RWPE2 (cell line): Measurements from ENCODE around the gene GFI1B.
"Not testable (repeated sequence)": the region's sequence is repeated elsewhere in the genome, so short reads cannot be mapped to it uniquely, and the experiment has no call there.

Source experiments
- ATAC-seq: fragments of 200-7000 bp; cut with Tn5 transposase; 3 replicates; pipeline ENCODE4 v1.9.1; 2021; ENCODE audit warnings: low read depth
- DNase-seq: peaks from one replicate; pipeline ENCODE4 v3.0.0-alpha.2; 2020; ENCODE audit warnings: low spot score
- H3K27ac ChIP-seq: fragments of 450-650 bp; 2 replicates; pipeline ENCODE4 v1.5.1; 2017; ENCODE audit warnings: mild to moderate bottlenecking; ENCODE audit not compliant: poor library complexity, severe bottlenecking
- H3K27me3 ChIP-seq: fragments of 250-450 bp; sonication (Bioruptor Pico); 2 replicates; pipeline ENCODE4 v1.5.1; 2021; ENCODE audit warnings: mild to moderate bottlenecking, moderate library complexity; ENCODE audit not compliant: insufficient read depth, poor library complexity, severe bottlenecking
- H3K36me3 ChIP-seq: fragments of 250-450 bp; sonication (Bioruptor Pico); 2 replicates; pipeline ENCODE4 v1.5.1; 2020; ENCODE audit warnings: low read depth, mild to moderate bottlenecking, moderate library complexity
- H3K4me1 ChIP-seq: fragments of 250-450 bp; sonication (Bioruptor Pico); 2 replicates; pipeline ENCODE4 v1.5.1; 2021; ENCODE audit warnings: mild to moderate bottlenecking, moderate library complexity; ENCODE audit not compliant: insufficient read depth, poor library complexity, severe bottlenecking
- H3K4me3 ChIP-seq: fragments of 250-450 bp; sonication (Bioruptor Pico); 2 replicates; pipeline ENCODE4 v1.5.1; 2021; ENCODE audit warnings: mild to moderate bottlenecking, moderate library complexity; ENCODE audit not compliant: severe bottlenecking
- H3K9me3 ChIP-seq: fragments of 250-450 bp; sonication (Bioruptor Pico); 2 replicates; pipeline ENCODE4 v1.5.1; 2021; ENCODE audit warnings: mild to moderate bottlenecking, moderate library complexity; ENCODE audit not compliant: severe bottlenecking
- TF ChIP-seq, protein P1 (sequence below): fragments of 450-650 bp; IDR thresholded peaks from one replicate; pipeline ENCODE4 v1.5.1; 2017; ENCODE audit warnings: mild to moderate bottlenecking, moderate library complexity; ENCODE audit not compliant: poor library complexity, severe bottlenecking

The GFI1B gene

DNA sequence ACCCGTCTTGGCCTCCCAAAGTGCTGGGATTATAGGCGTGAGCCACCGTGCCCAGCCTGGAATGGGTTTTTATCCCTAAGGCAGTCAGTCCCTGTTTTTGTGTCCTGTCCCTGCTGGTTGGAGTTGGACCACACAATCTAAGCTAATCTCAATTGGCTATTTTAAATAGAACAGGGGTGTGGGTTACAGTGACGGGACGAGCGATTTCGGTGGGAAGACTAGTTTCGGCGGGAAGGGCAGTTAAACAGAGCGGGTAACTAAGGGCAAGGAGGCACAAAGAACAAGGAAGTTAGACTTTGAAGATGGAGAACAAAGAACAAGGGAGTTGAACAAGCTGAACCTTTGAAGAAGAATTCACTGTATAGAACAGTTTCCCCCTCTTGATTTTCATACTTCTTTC, 53.7 kb downstream of the GFI1B start:
- Histone ChIP-seq H3K27me3 (no peaks in the 10 kb centered on the region), H3K4me3 (no peak overlapping the region)
- DNase-seq, result no peak

DNA sequence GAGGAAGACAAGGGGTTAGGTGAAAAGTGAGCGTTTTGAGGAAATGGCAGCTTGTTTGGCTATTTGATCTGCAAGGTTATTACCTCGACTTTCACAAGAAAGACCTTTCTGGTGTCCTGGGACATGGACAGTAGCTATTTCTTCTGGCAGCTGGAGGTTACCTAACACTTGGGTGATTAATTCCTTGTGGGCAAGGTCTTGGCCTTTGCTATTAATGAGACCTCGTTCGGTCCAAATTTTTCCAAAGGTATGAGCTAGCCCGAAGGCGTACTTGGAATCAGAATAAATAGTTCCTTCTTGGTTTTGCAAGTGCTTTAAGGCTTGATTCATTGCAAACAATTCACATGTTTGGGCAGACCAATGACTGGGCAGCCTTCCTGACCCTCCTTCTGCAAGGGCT, 57.2 kb downstream of the GFI1B start:
- no peak overlapping the region for H3K27ac ChIP-seq
- H3K9me3 ChIP-seq, result no peaks in the 10 kb centered on the region
- no peak overlapping the region for H3K4me3 ChIP-seq
- TF ChIP-seq, protein P1, sequence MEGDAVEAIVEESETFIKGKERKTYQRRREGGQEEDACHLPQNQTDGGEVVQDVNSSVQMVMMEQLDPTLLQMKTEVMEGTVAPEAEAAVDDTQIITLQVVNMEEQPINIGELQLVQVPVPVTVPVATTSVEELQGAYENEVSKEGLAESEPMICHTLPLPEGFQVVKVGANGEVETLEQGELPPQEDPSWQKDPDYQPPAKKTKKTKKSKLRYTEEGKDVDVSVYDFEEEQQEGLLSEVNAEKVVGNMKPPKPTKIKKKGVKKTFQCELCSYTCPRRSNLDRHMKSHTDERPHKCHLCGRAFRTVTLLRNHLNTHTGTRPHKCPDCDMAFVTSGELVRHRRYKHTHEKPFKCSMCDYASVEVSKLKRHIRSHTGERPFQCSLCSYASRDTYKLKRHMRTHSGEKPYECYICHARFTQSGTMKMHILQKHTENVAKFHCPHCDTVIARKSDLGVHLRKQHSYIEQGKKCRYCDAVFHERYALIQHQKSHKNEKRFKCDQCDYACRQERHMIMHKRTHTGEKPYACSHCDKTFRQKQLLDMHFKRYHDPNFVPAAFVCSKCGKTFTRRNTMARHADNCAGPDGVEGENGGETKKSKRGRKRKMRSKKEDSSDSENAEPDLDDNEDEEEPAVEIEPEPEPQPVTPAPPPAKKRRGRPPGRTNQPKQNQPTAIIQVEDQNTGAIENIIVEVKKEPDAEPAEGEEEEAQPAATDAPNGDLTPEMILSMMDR, result no peak
- no peaks in the 10 kb centered on the region for H3K27me3 ChIP-seq
- H3K4me1 ChIP-seq, result peaks cover 8% of the 10 kb centered on the region
- ATAC-seq (peak; percentile 23; the same call in 1 of the 3 replicates), DNase-seq (no peak)
- peaks cover 26% of the 10 kb centered on the region for H3K36me3 ChIP-seq

More for the DNA sequence above, 53.7 kb downstream of the GFI1B start:
- no peak for ATAC-seq
- peaks cover 20% of the 10 kb centered on the region for H3K36me3 ChIP-seq
- H3K27ac ChIP-seq, result no peak overlapping the region
- TF ChIP-seq, protein P1, result no peak
- H3K9me3 ChIP-seq, result no peaks in the 10 kb centered on the region
- peaks cover 8% of the 10 kb centered on the region for H3K4me1 ChIP-seq

DNA sequence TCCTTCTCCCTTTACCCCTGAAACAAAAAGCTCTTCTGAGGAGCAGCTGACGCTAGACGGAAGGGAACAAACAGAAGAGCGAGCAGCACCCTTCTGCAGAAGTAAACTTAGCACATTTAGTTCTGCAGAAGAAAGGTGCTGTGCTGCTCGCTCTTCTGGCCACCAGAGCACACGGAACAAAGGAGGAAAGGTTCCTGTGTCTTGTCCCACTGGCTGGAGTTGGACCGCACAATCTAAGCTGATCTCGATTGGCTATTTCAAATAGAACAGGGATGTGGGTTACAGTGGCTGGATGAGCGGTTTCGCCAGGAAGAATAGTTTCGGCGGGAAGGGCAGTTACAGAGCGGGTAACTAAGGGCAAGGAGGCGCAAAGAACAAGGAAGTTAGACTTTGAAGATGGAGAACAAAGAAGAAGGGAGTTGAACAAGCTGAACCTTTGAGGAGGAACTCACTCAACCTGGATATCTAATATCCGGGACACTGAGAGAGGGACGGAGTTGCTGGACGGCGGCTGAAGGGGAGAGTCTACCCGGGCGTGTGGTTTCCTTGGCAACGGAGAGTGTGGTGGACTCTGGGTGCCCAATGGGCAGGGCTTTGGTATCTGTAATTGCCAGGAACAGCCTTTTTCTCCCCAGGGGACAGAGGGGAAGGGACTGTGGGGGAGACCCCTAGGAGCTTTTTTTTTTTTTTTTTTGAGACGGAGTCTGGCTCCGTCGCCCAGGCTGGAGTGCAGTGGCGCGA, 59.5 kb downstream of the GFI1B start:
- ATAC-seq (no peak), DNase-seq (no peak)
- TF ChIP-seq, protein P1, result no peak
- H3K4me1 ChIP-seq, result no peaks in the 10 kb centered on the region
- no peaks in the 10 kb centered on the region for H3K9me3 ChIP-seq
- H3K4me3 ChIP-seq, result no peak overlapping the region
- no peak overlapping the region for H3K27ac ChIP-seq
- H3K36me3 ChIP-seq, result peaks cover 35% of the 10 kb centered on the region
- no peaks in the 10 kb centered on the region for H3K27me3 ChIP-seq

DNA sequence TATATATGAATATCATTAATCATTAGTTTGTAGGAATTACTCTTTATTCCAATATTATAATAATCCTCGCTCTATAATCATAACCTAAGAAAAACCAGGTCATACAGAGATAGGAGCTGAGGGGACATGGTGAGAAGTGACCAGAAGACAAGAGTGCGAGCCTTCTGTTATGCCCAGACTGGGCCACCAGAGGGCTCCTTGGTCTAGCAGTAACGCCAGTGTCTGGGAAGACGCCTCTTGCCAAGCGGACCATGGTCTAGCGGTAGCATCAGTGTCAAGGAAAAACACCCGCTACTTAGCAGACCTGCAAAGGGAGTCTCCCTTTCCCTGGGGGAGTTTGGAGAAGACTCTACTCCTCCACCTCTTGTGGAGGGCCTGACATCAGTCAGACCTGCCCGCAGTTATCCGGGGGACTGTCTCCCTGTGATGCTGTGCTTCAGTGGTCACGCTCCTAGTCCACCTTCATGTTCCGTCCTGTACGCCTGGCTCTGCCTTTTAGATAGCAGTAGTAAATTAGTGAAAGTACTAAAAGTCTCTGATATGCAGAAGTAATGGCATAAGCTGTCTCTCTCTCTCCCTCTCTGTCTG, 62.5 kb downstream of the GFI1B start:
- not testable (repeated sequence) for H3K4me3 ChIP-seq, ATAC-seq, H3K27ac ChIP-seq, H3K27me3 ChIP-seq, H3K4me1 ChIP-seq, DNase-seq, H3K9me3 ChIP-seq
- TF ChIP-seq, protein P1, result peak; percentile 67
- H3K36me3 ChIP-seq, result peaks cover 57% of the 10 kb centered on the region
